Measurements from ENCODE around the gene FOXP1. TPM values are rescaled to one million over a fixed set of nuclear protein-coding genes. Genes with fewer than 3 reads are reported as not detected.

The FOXP1 gene
- total and polyA plus RNA-seq, 2 donors (not counting 1 experiment from before 2014, with no cell fraction given): 91.1 to 508 TPM

DNA sequence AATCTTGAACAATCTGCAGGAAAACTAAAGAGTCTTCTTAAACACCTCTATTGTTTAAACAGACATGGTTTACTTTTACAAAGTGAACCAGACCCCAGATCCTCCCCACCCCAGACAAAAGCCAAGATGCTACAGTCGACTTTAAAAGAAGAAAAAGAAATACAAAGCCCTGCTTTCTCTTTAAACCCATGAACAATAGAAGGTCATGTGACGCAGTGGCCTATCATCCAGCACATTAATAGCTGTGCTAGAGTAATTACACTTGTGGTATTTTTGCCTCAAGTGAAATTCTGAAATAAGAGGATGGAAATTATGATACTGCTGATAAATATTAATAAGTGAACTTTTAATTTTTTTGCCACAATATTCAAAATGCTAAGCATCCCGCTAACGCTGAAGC, 613.4 kb downstream of the FOXP1 start:
- ATAC-seq (ENCODE audit: low read depth) (no peak), DNase-seq (no peak)
- peaks cover 8% of the 10 kb centered on the region for H3K4me1 Mint-ChIP-seq
- Histone ChIP-seq H3K9ac (ENCODE audit: low read length) (no peak overlapping the region), H4K20me1 (ENCODE audit: control insufficient read depth, insufficient read depth, low read length, poor library complexity, severe bottlenecking) (peaks cover 40% of the 10 kb centered on the region), H3K27me3 (replicated peaks in 1 of 4; ENCODE audit: control extremely low read depth in 1 of 4, control insufficient read depth in 3 of 4, insufficient read depth in 4 of 4, low read length in 3 of 4) (no peaks in the 10 kb centered on the region), H3K27ac (ENCODE audit: low read length in 2 of 2) (no peak overlapping the region), H3K4me3 (ENCODE audit: control extremely low read depth in 1 of 5, extremely low read depth in 1 of 5, insufficient read depth in 1 of 5, low read depth in 2 of 5, low read length in 4 of 5) (no peak overlapping the region), H3K4me2 (replicated peaks; ENCODE audit: low read depth, low read length, poor library complexity, severe bottlenecking) (no peak overlapping the region), H3K9me3 (ENCODE audit: control extremely low read depth in 1 of 3, control insufficient read depth in 2 of 3, insufficient read depth in 1 of 3, low read length in 2 of 3) (no peaks in the 10 kb centered on the region), H3K79me2 (ENCODE audit: control insufficient read depth, insufficient read depth, low read length) (no peaks in the 10 kb centered on the region), H3K4me1 (ENCODE audit: control insufficient read depth in 2 of 2, insufficient read depth in 2 of 2, low read length in 2 of 2) (no peaks in the 10 kb centered on the region), H2AFZ (ENCODE audit: insufficient read depth, low read depth, low read length, poor library complexity, severe bottlenecking) (no peak overlapping the region), H3K36me3 (replicated peaks in 1 of 2; ENCODE audit: control extremely low read depth in 1 of 2, control insufficient read depth in 1 of 2, extremely low read depth in 1 of 2, insufficient read depth in 2 of 2, low read length in 1 of 2) (peaks cover 6 to 91% of the 10 kb centered on the region in 2 experiments)
- ChIA-PET CTCF (no interaction called here), POLR2A (no interaction called here)
- intact Hi-C loops (cut with micrococcal nuclease): no loop called here
- no peak overlapping the region for H3K27ac Mint-ChIP-seq
- no peaks in the 10 kb centered on the region for H3K27me3 Mint-ChIP-seq
- TF ChIP-seq, protein P1, sequence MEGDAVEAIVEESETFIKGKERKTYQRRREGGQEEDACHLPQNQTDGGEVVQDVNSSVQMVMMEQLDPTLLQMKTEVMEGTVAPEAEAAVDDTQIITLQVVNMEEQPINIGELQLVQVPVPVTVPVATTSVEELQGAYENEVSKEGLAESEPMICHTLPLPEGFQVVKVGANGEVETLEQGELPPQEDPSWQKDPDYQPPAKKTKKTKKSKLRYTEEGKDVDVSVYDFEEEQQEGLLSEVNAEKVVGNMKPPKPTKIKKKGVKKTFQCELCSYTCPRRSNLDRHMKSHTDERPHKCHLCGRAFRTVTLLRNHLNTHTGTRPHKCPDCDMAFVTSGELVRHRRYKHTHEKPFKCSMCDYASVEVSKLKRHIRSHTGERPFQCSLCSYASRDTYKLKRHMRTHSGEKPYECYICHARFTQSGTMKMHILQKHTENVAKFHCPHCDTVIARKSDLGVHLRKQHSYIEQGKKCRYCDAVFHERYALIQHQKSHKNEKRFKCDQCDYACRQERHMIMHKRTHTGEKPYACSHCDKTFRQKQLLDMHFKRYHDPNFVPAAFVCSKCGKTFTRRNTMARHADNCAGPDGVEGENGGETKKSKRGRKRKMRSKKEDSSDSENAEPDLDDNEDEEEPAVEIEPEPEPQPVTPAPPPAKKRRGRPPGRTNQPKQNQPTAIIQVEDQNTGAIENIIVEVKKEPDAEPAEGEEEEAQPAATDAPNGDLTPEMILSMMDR (IDR thresholded peaks at IDR 0.05): no peak
- no peak for TF ChIP-seq EZH2 (IDR thresholded peaks at IDR 0.05; ENCODE audit: borderline replicate concordance, insufficient read depth, low read depth, low read length, poor library complexity, severe bottlenecking)
- H3K4me3 Mint-ChIP-seq: no peak overlapping the region
- WGBS (ENCODE audit: insufficient coverage): no CpG with 5 or more reads among the region's 4 CpGs
- no peaks in the 10 kb centered on the region for H3K9me3 Mint-ChIP-seq (ENCODE audit: insufficient read depth)

DNA sequence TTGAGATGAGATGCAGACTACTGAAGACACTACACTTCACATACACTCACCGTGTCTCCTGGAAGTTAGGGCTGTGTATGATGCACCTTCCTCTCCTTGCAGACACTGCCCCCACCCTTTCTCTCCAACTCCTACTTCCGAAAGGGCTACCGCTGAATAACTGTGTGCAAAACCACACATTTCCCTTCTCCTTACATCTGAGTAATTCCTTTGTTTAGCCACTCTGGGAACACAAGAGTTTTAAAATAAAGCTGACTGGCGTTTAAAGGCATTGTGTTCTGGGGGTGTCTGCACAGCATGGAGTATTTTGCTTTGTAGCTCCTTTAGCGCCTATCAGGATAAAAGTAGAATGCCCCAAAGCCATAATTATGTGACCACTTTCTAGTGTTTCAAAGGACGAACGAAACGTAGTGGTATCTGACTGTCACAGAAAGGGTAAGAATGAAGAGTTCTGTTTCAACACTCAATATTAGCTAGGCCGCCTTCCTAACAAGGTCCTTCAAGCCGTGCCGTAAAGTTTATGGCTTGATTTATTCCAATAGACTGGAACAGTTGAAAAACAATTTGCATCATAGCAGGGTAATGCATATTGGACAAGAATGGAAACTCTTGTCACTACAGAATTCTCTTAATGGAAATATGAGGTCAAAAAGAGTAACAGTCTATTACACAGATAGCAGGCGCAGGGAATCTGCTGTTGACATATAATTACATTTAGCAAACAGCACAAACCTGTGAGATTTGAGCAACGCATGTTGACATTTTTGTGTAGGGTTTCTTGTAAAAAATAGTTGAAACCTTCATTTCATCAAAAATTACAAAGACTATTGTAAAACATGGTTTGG, 619.9 kb downstream of the FOXP1 start:
- DNase-seq (no peak), ATAC-seq (ENCODE audit: low read depth) (no peak)
- Mint-ChIP-seq H3K4me3 (no peak overlapping the region), H3K27ac (no peak overlapping the region), H3K27me3 (no peaks in the 10 kb centered on the region), H3K4me1 (no peaks in the 10 kb centered on the region), H3K9me3 (ENCODE audit: insufficient read depth) (no peaks in the 10 kb centered on the region)
- H3K36me3 ChIP-seq (replicated peaks in 1 of 2; ENCODE audit: control extremely low read depth in 1 of 2, control insufficient read depth in 1 of 2, extremely low read depth in 1 of 2, insufficient read depth in 2 of 2, low read length in 1 of 2): peaks cover 5 to 92% of the 10 kb centered on the region in 2 experiments
- H3K9ac ChIP-seq (ENCODE audit: low read length): no peak overlapping the region
- no peak overlapping the region for H3K4me2 ChIP-seq (replicated peaks; ENCODE audit: low read depth, low read length, poor library complexity, severe bottlenecking)
- H3K9me3 ChIP-seq (ENCODE audit: control extremely low read depth in 1 of 3, control insufficient read depth in 2 of 3, insufficient read depth in 1 of 3, low read length in 2 of 3): no peaks in the 10 kb centered on the region
- H3K27me3 ChIP-seq (replicated peaks in 1 of 4; ENCODE audit: control extremely low read depth in 1 of 4, control insufficient read depth in 3 of 4, insufficient read depth in 4 of 4, low read length in 3 of 4): no peaks in the 10 kb centered on the region
- H4K20me1 ChIP-seq (ENCODE audit: control insufficient read depth, insufficient read depth, low read length, poor library complexity, severe bottlenecking): peaks cover 29% of the 10 kb centered on the region
- H2AFZ ChIP-seq (ENCODE audit: insufficient read depth, low read depth, low read length, poor library complexity, severe bottlenecking): no peak overlapping the region
- no peaks in the 10 kb centered on the region for H3K79me2 ChIP-seq (ENCODE audit: control insufficient read depth, insufficient read depth, low read length)
- ChIA-PET CTCF (no interaction called here), POLR2A (no interaction called here)
- no peak for TF ChIP-seq EZH2 (IDR thresholded peaks at IDR 0.05; ENCODE audit: borderline replicate concordance, insufficient read depth, low read depth, low read length, poor library complexity, severe bottlenecking)
- TF ChIP-seq, protein P1 (IDR thresholded peaks at IDR 0.05): no peak
- intact Hi-C loops (cut with micrococcal nuclease): no loop called here
- H3K4me1 ChIP-seq (ENCODE audit: control insufficient read depth in 2 of 2, insufficient read depth in 2 of 2, low read length in 2 of 2): no peaks in the 10 kb centered on the region
- no peak overlapping the region for H3K4me3 ChIP-seq (ENCODE audit: control extremely low read depth in 1 of 5, extremely low read depth in 1 of 5, insufficient read depth in 1 of 5, low read depth in 2 of 5, low read length in 4 of 5)
- WGBS (ENCODE audit: insufficient coverage): 89% methylated on average over 1 of the region's 13 CpGs
- no peak overlapping the region for H3K27ac ChIP-seq (ENCODE audit: low read length in 2 of 2)

Data from B cell (primary cell).